MM.1S (cell line): Measurements from ENCODE around the gene DBNDD1.
A peak's percentile ranks its signal among the peaks of the same experiment; 100 is the strongest.
"Not testable (repeated sequence)": the region's sequence is repeated elsewhere in the genome, so short reads cannot be mapped to it uniquely, and the experiment has no call there.

Source experiments
- DNase-seq: peaks from one replicate; pipeline ENCODE4 v3.0.0-alpha.2; 2015
- H2AFZ ChIP-seq: fragments of 300-600 bp; sonication (generic); 2 replicates; pipeline ENCODE4 v1.6.0; 2016; ENCODE audit warnings: antibody characterized with exemption, low read length
- H3F3A ChIP-seq: fragments of 300-600 bp; sonication (generic); 2 replicates; pipeline ENCODE4 v1.6.1; 2016; ENCODE audit warnings: mild to moderate bottlenecking, antibody characterized with exemption, low read length, moderate library complexity, mixed read lengths; ENCODE audit not compliant: insufficient read depth
- H3K27ac ChIP-seq: fragments of 300-600 bp; sonication (generic); 2 replicates; pipeline ENCODE4 v1.5.1; 2016; ENCODE audit warnings: mild to moderate bottlenecking, low read length
- H3K27me3 ChIP-seq: fragments of 300-600 bp; sonication (generic); replicated peaks from 2 replicates; pipeline ENCODE4 v1.6.0; 2016; ENCODE audit warnings: low read length; ENCODE audit not compliant: insufficient read depth
- H3K36me3 ChIP-seq: fragments of 300-600 bp; sonication (generic); replicated peaks from 2 replicates; pipeline ENCODE4 v1.6.1; 2016; ENCODE audit warnings: mild to moderate bottlenecking, low read length, mixed read lengths; ENCODE audit not compliant: insufficient read depth
- H3K4me1 ChIP-seq: fragments of 300-600 bp; sonication (generic); 2 replicates; pipeline ENCODE4 v1.6.1; 2016; ENCODE audit warnings: low read length, mixed read lengths
- H3K4me2 ChIP-seq: fragments of 300-600 bp; sonication (generic); 2 replicates; pipeline ENCODE4 v1.6.0; 2016; ENCODE audit warnings: low read depth, low read length
- H3K4me3 ChIP-seq: fragments of 300-600 bp; sonication (generic); 2 replicates; pipeline ENCODE4 v1.5.1; 2016; ENCODE audit warnings: low read length, mixed read lengths
- H3K79me2 ChIP-seq: fragments of 300-600 bp; sonication (generic); 2 replicates; pipeline ENCODE4 v1.6.1; 2016; ENCODE audit warnings: mixed run types, low read length, mixed read lengths
- H3K9ac ChIP-seq: fragments of 300-600 bp; sonication (generic); 2 replicates; pipeline ENCODE4 v1.6.1; 2016; ENCODE audit warnings: low read length, mixed read lengths
- H3K9me2 ChIP-seq: fragments of 300-600 bp; sonication (generic); replicated peaks from 2 replicates; pipeline ENCODE4 v1.6.1; 2016; ENCODE audit warnings: mild to moderate bottlenecking, low read length, mixed read lengths; ENCODE audit not compliant: insufficient read depth
- H3K9me3 ChIP-seq: fragments of 300-600 bp; sonication (generic); replicated peaks from 2 replicates; pipeline ENCODE4 v1.6.1; 2016; ENCODE audit warnings: mild to moderate bottlenecking, low read length, mixed read lengths; ENCODE audit not compliant: insufficient read depth
- H4K20me1 ChIP-seq: fragments of 300-600 bp; sonication (generic); 2 replicates; pipeline ENCODE4 v1.6.1; 2016; ENCODE audit warnings: mild to moderate bottlenecking, low read length, moderate library complexity, mixed read lengths; ENCODE audit not compliant: insufficient read depth
- CTCF ChIP-seq: fragments of 300-600 bp; sonication (generic); IDR thresholded peaks from 2 replicates; pipeline ENCODE4 v1.5.1; 2016; ENCODE audit warnings: antibody characterized with exemption, low read length, mixed read lengths
- EZH2 ChIP-seq: fragments of 300-600 bp; sonication (generic); optimal IDR thresholded peaks from 2 replicates; pipeline ENCODE3; 2017; ENCODE audit warnings: low read depth, mild to moderate bottlenecking, antibody characterized with exemption, low read length, mixed read lengths
- EZH2phosphoT487 ChIP-seq: fragments of 300-600 bp; sonication (generic); IDR thresholded peaks from 2 replicates; pipeline ENCODE4 v1.6.1; 2018; ENCODE audit warnings: antibody characterized with exemption, low read length

DBNDD1 gene

DNA sequence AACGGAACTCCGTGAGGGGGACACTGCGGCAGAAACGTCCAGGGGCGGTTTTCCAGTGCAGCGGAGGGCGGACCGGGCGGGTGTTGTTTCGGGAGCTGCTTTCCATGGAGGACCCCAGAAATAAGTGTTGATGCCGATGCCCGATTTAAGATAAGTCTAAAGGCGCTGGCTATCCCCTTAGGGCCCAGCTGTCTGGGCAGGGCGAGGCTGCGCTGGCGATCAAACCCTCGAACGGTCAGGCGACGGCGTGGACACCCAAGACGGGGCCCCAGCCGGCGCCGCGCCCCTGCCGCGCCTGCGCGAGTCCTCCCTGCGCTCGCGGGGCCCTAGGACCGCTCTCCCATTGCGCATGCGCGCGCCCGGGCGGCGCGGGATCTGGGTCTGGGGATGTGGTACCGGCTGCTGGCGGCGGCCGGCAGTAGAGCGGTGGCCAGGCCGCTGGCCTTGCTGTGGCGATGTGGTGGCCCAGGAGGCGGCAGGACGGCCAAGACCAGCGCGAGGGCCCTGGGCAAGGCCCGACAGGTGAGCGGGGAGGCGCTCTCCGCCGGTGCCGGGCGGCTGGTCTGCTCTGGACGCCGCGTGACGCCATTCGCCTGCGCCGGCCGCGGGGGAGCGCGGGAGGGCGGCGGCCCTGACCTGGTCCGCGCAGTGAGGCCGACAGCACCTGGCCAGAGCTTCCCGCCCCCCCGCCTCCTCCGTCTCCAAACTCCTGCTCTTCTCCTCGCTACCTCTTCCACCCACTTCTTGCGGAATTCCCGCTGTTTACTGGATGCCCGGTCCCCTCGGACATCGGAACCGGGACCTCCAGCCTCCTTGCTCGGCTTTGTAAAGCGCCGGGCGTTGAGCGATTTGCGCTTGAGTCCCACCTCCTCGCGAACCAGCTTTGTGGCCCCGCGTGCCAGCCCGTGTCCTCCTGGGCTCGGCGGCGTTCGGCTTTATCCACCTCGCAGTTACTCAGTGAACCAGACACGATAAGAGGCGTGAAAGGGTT lies 46.7 kb downstream of the DBNDD1 start:
- no peaks in the 10 kb centered on the region for H3F3A ChIP-seq
- H3K9ac ChIP-seq = peak overlapping the region; percentile 90
- peak overlapping the region; percentile 83 for H3K4me3 ChIP-seq
- peak overlapping the region; percentile 81 for H2AFZ ChIP-seq
- H3K4me1 ChIP-seq = peaks cover 4% of the 10 kb centered on the region; the same call in 1 of the 2 replicates
- peak overlapping the region; percentile 68; the same call in 1 of the 2 replicates for H3K27ac ChIP-seq
- H3K9me2 ChIP-seq = no peaks in the 10 kb centered on the region
- no peaks in the 10 kb centered on the region for H3K36me3 ChIP-seq
- DNase-seq = peak; percentile 85
- TF ChIP-seq CTCF = no peak
- TF ChIP-seq EZH2phosphoT487 = no peak
- no peak for TF ChIP-seq EZH2
- H3K27me3 ChIP-seq = no peaks in the 10 kb centered on the region
- H3K9me3 ChIP-seq = no peaks in the 10 kb centered on the region
- H4K20me1 ChIP-seq = no peaks in the 10 kb centered on the region
- H3K4me2 ChIP-seq = peak overlapping the region; percentile 68; the same call in 1 of the 2 replicates
- peaks cover 34% of the 10 kb centered on the region for H3K79me2 ChIP-seq

DNA sequence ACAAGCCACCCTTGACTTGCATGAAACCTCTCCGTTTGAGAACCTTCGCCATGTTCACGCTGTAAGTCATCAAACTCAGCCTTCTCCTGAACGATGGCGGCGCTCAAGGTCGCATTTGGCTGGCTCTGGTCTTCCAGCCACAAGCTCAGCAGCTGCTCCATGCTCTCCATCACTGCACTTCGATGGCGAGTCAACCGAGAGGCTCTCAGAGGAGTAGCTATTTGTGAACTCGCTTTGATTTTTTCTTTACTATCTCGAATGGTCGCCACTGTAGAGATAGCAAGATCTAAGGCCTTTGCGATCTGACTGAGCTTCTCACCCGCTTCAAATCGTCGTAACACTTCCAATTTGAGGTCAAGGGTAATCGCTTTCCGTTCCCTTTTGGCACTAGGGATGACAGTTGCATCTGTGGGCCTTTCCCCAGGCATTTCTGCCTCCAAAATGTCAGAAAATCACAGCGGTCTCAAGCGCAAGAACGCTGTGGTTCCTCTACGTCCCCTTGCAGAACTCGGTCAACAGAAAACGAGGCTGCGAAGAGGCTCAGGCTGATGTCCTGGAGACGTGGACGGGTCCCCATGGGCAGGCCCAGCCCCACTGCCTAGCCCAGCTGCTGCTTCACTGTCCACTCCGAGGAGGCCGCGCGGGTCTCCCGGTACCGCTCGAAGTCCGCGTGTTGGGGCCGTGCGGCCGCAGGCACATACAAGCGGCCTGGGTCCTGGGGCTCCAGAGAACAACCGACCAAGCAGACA lies 47.6 kb downstream of the DBNDD1 start:
- Histone ChIP-seq H3K4me1 (peaks cover 4% of the 10 kb centered on the region; the same call in 1 of the 2 replicates), H2AFZ (peak overlapping the region; percentile 81), H4K20me1 (no peaks in the 10 kb centered on the region), H3K79me2 (peaks cover 31% of the 10 kb centered on the region), H3K4me3 (peak overlapping the region; percentile 83), H3K9ac (peak overlapping the region; percentile 90; the same call in 1 of the 2 replicates), H3K27ac (no peak overlapping the region), H3K36me3 (no peaks in the 10 kb centered on the region), H3K27me3 (no peaks in the 10 kb centered on the region), H3K4me2 (peak overlapping the region; percentile 68; the same call in 1 of the 2 replicates), H3F3A (no peaks in the 10 kb centered on the region), H3K9me3 (no peaks in the 10 kb centered on the region), H3K9me2 (no peaks in the 10 kb centered on the region)
- no peak for DNase-seq
- no peak for TF ChIP-seq CTCF
- no peak for TF ChIP-seq EZH2
- TF ChIP-seq EZH2phosphoT487 = no peak

GRCh38 chr16:89969741-89970410 lies 49.4 kb downstream of the DBNDD1 start:
- Histone ChIP-seq H3K9ac (no peak overlapping the region), H3K27ac (no peak overlapping the region), H3K36me3 (no peaks in the 10 kb centered on the region), H2AFZ (no peak overlapping the region), H4K20me1 (no peaks in the 10 kb centered on the region), H3K27me3 (no peaks in the 10 kb centered on the region), H3F3A (no peaks in the 10 kb centered on the region), H3K4me1 (peaks cover 4% of the 10 kb centered on the region; the same call in 1 of the 2 replicates), H3K9me2 (no peaks in the 10 kb centered on the region), H3K9me3 (no peaks in the 10 kb centered on the region), H3K4me2 (no peak overlapping the region), H3K4me3 (no peak overlapping the region), H3K79me2 (peaks cover 19% of the 10 kb centered on the region)
- no peak for TF ChIP-seq EZH2phosphoT487
- no peak for TF ChIP-seq EZH2
- no peak for TF ChIP-seq CTCF
- no peak for DNase-seq

GRCh38 chr16:89968074-89968473 lies 51.2 kb downstream of the DBNDD1 start:
- H3K4me1 ChIP-seq, H3K4me2 ChIP-seq, H3F3A ChIP-seq, H3K36me3 ChIP-seq, H3K27ac ChIP-seq, H4K20me1 ChIP-seq, H3K9me2 ChIP-seq, DNase-seq, H3K4me3 ChIP-seq, H3K9ac ChIP-seq, H3K9me3 ChIP-seq, H3K79me2 ChIP-seq, H2AFZ ChIP-seq, H3K27me3 ChIP-seq: not testable (repeated sequence)
